K562 (cell line): Measurements from ENCODE around the gene FAM20C. TPM values are rescaled to one million over a fixed set of nuclear protein-coding genes. Genes with fewer than 3 reads are reported as not detected.

Experiments used
- ATAC-seq: fragments of 200-7000 bp; cut with Tn5 transposase; 3 replicates; pipeline ENCODE4 v1.9.1; 2020; ENCODE audit warnings: moderate library complexity
- BruUV-seq: library from RNA; stranded (reverse); fragments of 400-500 nt; replicated peaks from 2 replicates; lab custom pipeline; 2021; lab: Mats Ljungman, UMichigan
- CTCF ChIA-PET: fragments of 300-600 bp; formaldehyde crosslinking; extraction: SDS; loops from one replicate; lab custom pipeline; 2021; ENCODE audit warnings: low intra/inter-chr PET ratio; lab: Yijun Ruan, JAX
- POLR2A ChIA-PET: fragments of 300-600, 350-650 bp; sonication (Branson Sonifier 250); formaldehyde crosslinking; extraction: SDS; loops from one replicate; lab custom pipeline; 2021; ENCODE audit warnings: antibody characterized with exemption, inconsistent platforms; lab: Yijun Ruan, JAX
- DNase-seq, 4 experiments: peaks; one replicate each; pipeline versions ENCODE4 v3.0.0 to v3.0.0-alpha.2; 2011 to 2018; ENCODE audit warnings: low spot score in 3 of 4, mixed read lengths in 3 of 4; ENCODE audit errors: extremely low read depth in 1 of 4
- FAIRE-seq: peaks from 2 replicates; lab custom pipeline; 2011; peaks lifted over from hg19 to GRCh38; lab: Jason Lieb, UNC
- H2AFZ ChIP-seq: 2 replicates; pipeline ENCODE4 v1.6.0; 2011; ENCODE audit warnings: low read depth, low read length, control low read depth, inconsistent platforms
- H3K27ac ChIP-seq: fragments of 200-600 bp; 3 replicates; pipeline ENCODE4 v1.8.0; 2011; ENCODE audit warnings: low read depth, mild to moderate bottlenecking, control low read depth, inconsistent platforms, low read length, moderate library complexity, mixed read lengths; ENCODE audit errors: extremely low read depth
- H3K27me3 ChIP-seq, 2 experiments: fragments of 300-600 bp in 1 of 2; 2 replicates in 1 of 2; 3 replicates in 1 of 2; pipeline versions ENCODE4 v1.6.0 to v1.8.0; 2011; ENCODE audit warnings: inconsistent platforms in 2 of 2, low read length in 2 of 2, mild to moderate bottlenecking in 1 of 2, mixed read lengths in 1 of 2, moderate library complexity in 1 of 2; ENCODE audit not compliant: control insufficient read depth in 2 of 2, insufficient read depth in 2 of 2
- H3K36me3 ChIP-seq: fragments of 300-600 bp; 3 replicates; pipeline ENCODE4 v1.8.0; 2011; ENCODE audit warnings: mild to moderate bottlenecking, low read length, inconsistent platforms; ENCODE audit not compliant: control insufficient read depth, insufficient read depth
- H3K4me1 ChIP-seq, 2 experiments: fragments of 200-600 bp in 1 of 2; replicated peaks in 1 of 2; 2 replicates in 1 of 2; 3 replicates in 1 of 2; pipeline versions ENCODE4 v1.5.1 to v1.8.0; 2011; ENCODE audit warnings: inconsistent platforms in 2 of 2, low read length in 2 of 2, mild to moderate bottlenecking in 1 of 2, mixed read lengths in 1 of 2, moderate library complexity in 1 of 2; ENCODE audit not compliant: control insufficient read depth in 2 of 2, insufficient read depth in 2 of 2
- H3K4me2 ChIP-seq: 2 replicates; pipeline ENCODE4 v1.6.1; 2011; ENCODE audit warnings: low read length, control low read depth, inconsistent platforms, mixed read lengths; ENCODE audit not compliant: insufficient read depth
- H3K4me3 ChIP-seq: fragments of 200-600 bp; sonication (generic), shearing (Covaris generic); 2 replicates; pipeline ENCODE4 v1.5.1; 2016; ENCODE audit warnings: control low read depth, inconsistent platforms
- H3K79me2 ChIP-seq: fragments of 200-600 bp; 3 replicates; pipeline ENCODE4 v1.8.0; 2011; ENCODE audit warnings: low read length, inconsistent platforms; ENCODE audit not compliant: control insufficient read depth, insufficient read depth
- H3K9ac ChIP-seq, 2 experiments: 2 replicates each; pipeline versions ENCODE4 v1.6.0 to v1.6.1; 2011; ENCODE audit warnings: low read depth in 2 of 2, low read length in 2 of 2, control low read depth in 1 of 2, inconsistent platforms in 1 of 2, mild to moderate bottlenecking in 1 of 2, mixed read lengths in 1 of 2; ENCODE audit not compliant: insufficient read depth in 1 of 2
- H3K9me1 ChIP-seq: one replicate; pipeline ENCODE4 v1.6.0; 2011; ENCODE audit warnings: inconsistent platforms, mild to moderate bottlenecking, low read length, moderate library complexity; ENCODE audit not compliant: control insufficient read depth, insufficient read depth
- H3K9me3 ChIP-seq: replicated peaks from 2 replicates; pipeline ENCODE4 v1.5.1; 2011; ENCODE audit warnings: low read depth, low read length, inconsistent platforms; ENCODE audit not compliant: control insufficient read depth, insufficient read depth
- H4K20me1 ChIP-seq: replicated peaks from 2 replicates; pipeline ENCODE4 v1.6.1; 2011; ENCODE audit warnings: low read length, inconsistent platforms, mixed read lengths; ENCODE audit not compliant: control insufficient read depth, insufficient read depth
- GTF2E2 ChIP-seq: fragments of 200-800 bp; sonication (Bioruptor generic); IDR thresholded peaks from 2 replicates; pipeline ENCODE4 v1.6.1; 2016; ENCODE audit warnings: missing genetic modification characterization, missing compliant biosample characterization
- MBD2 ChIP-seq: sonication (generic); IDR thresholded peaks from 2 replicates; pipeline ENCODE4 v1.6.1; 2016; ENCODE audit warnings: low read depth, borderline replicate concordance
- POU5F1 ChIP-seq: fragments of 150-350 bp; IDR thresholded peaks from 2 replicates; pipeline ENCODE4 v1.6.1; 2014; ENCODE audit warnings: borderline replicate concordance, low read length, low read depth, mild to moderate bottlenecking; ENCODE audit not compliant: partially characterized antibody
- PRPF4 ChIP-seq: fragments of 200-400 bp; formaldehyde crosslinking; IDR thresholded peaks from one replicate; pipeline ENCODE4 v1.6.1; 2017; ENCODE audit warnings: low read length, low read depth, mild to moderate bottlenecking; ENCODE audit not compliant: insufficient read depth, poor library complexity, severe bottlenecking
- TCF3 ChIP-seq: sonication (generic); formaldehyde crosslinking; IDR thresholded peaks from 2 replicates; pipeline ENCODE4 v1.4.0; 2020; ENCODE audit warnings: mild to moderate bottlenecking, missing genetic modification reagents
- WGBS: fragments of 100-300 bp; shearing (Covaris generic); methylation state at CpG from one replicate; pipeline ENCODE4 v1.1.6; 2016; ENCODE audit warnings: low coverage, mixed read lengths; ENCODE audit not compliant: insufficient coverage; ENCODE audit errors: missing lambda C conversion rate; 5-methylcytosine and 5-hydroxymethylcytosine counted together
- in situ Hi-C: fragments of 300-500 bp; cut with MboI; formaldehyde crosslinking; loops from 4 replicates; pipeline ENCODE4 v1.15.0; 2018; ENCODE audit warnings: inconsistent platforms, mixed read lengths
- intact Hi-C: fragments of 100-400 bp; cut with micrococcal nuclease; formaldehyde crosslinking; loops from 2 replicates; pipeline ENCODE4 v1.14.2; 2022
- polyA plus RNA-seq, 8 experiments: library from polyadenylated mRNA; depleted of rRNA in 4 of 8; stranded (reverse) in 5 of 8; unstranded in 3 of 8; fragments of >200 nt; fragmentation: Nextera tagmentation in 2 of 8; fragmentation: Illumina TruSeq in 1 of 8; extraction: Ambion mirVana in 2 of 8; extraction: Trizol in 1 of 8; gene quantifications; 2 replicates each; pipeline versions ENCODE4 v1.2.1 to v1.2.3, GENCODE V29; 2011 to 2014; ENCODE audit warnings: inconsistent platforms in 1 of 8, missing spikeins in 1 of 8
- total RNA-seq, 7 experiments: library from RNA; depleted of rRNA in 6 of 7; stranded (reverse); fragments of >200 nt in 6 of 7; fragmentation: Illumina TruSeq in 2 of 7; extraction: Trizol in 2 of 7; gene quantifications; 2 replicates each; pipeline versions ENCODE4 v1.2.1 to v1.2.3, GENCODE V29; 2011 to 2021; ENCODE audit warnings: low replicate concordance in 1 of 7
- TF ChIP-seq, protein P1 (sequence below): fragments of 250-450 bp; sonication (Bioruptor Pico); IDR thresholded peaks from 2 replicates; pipeline ENCODE4 v1.5.0; 2021
- TF ChIP-seq, protein P2 (sequence below): sonication (generic); formaldehyde crosslinking; IDR thresholded peaks from 2 replicates; pipeline ENCODE4 v1.8.0; 2023; ENCODE audit warnings: mild to moderate bottlenecking, missing genetic modification reagents
- TF ChIP-seq, protein P3 (sequence below): fragments of 250-450 bp; sonication (Bioruptor Pico); IDR thresholded peaks from 2 replicates; pipeline ENCODE4 v1.9.0; 2021; ENCODE audit warnings: mild to moderate bottlenecking, inconsistent platforms

Gene FAM20C
- total and polyA plus RNA-seq, 9 of the 15 experiments (the other 6 are each of a cell fraction or from before 2014, with no cell fraction given) = 0.09 TPM; not detected in 8

DNA sequence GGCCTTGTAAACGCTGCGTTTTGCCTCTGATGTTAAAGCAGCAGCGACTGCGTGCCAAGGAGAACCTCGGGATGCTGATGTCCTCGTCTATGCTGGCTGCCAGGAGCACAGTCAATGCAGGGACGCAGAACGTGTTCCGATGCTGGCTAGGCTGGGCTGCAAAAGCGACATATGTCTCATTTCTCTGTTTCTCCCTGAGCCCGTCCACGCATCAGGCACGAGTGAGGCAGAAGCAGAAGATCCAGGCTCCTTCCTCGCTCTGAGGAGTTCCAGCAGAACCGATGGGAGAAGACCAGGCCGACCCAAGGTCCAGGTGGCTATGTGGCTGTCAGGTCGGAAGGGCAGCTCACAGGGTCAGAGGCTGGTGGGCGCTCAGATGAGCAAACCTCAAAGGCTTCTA lies 93.9 kb downstream of the FAM20C start:
- Histone ChIP-seq H2AFZ (no peak overlapping the region), H3K9ac (no peak overlapping the region), H3K4me3 (no peak overlapping the region), H3K36me3 (no peaks in the 10 kb centered on the region), H3K4me2 (no peak overlapping the region), H4K20me1 (no peaks in the 10 kb centered on the region), H3K27me3 (peaks cover 48 to 74% of the 10 kb centered on the region in 2 experiments), H3K27ac (no peak overlapping the region), H3K9me3 (no peaks in the 10 kb centered on the region; the same call in 1 of the 2 replicates), H3K79me2 (no peaks in the 10 kb centered on the region), H3K4me1 (peaks cover 0 to 13% of the 10 kb centered on the region in 2 experiments; a peak in 2 of 5 replicates), H3K9me1 (no peaks in the 10 kb centered on the region)
- ATAC-seq (no peak), FAIRE-seq (no peak), DNase-seq (no peak)
- 2% methylated on average over 18 of the region's 18 CpGs for whole genome bisulfite sequencing
- BruUV-seq = no TSS peak
- ChIA-PET CTCF (no interaction called here), POLR2A (interaction anchor here (1.0 kb wide), 1 partner anchor 9 kb away, joined by 4 read pairs; no protein-coding TSS in a partner anchor)
- in situ Hi-C loops = no loop called here
- intact Hi-C loops = no loop called here
- TF ChIP-seq POU5F1 = no peak

DNA sequence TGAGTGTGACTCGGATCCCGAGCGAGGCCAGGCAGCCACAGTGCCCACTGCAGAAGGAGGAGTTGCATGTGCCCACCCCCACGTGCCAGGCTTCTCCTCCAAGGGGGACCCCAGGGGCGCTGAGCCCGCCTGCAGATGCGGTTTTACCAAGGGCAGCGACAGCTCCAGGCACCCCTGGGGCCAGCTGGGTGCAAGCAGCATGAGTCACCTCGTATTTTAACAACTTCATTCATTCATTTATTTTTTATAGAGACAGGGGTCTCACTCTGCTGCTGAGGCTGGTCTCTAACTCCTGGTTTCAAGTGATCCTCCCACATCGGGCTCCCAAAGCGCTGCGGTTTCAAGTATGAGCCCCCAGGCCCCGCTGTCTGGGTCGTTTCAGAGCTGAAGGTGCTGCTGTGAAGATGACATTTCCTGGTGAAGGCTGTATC lies 96.3 kb downstream of the FAM20C start:
- FAIRE-seq (no peak), ATAC-seq (no peak), DNase-seq (no peak)
- no peak overlapping the region for H3K4me2 ChIP-seq
- H4K20me1 ChIP-seq = no peaks in the 10 kb centered on the region
- no peak overlapping the region for H3K9ac ChIP-seq
- POLR2A ChIA-PET = no interaction called here
- intact Hi-C loops (no loop called here), in situ Hi-C loops (no loop called here)
- peaks cover 56 to 87% of the 10 kb centered on the region in 2 experiments for H3K27me3 ChIP-seq
- peaks cover 0 to 8% of the 10 kb centered on the region in 2 experiments; a peak in 2 of 5 replicates for H3K4me1 ChIP-seq
- H3K79me2 ChIP-seq = no peaks in the 10 kb centered on the region
- CTCF ChIA-PET = no interaction called here
- no peaks in the 10 kb centered on the region for H3K36me3 ChIP-seq
- BruUV-seq = no TSS peak
- H3K4me3 ChIP-seq = no peak overlapping the region
- no peaks in the 10 kb centered on the region for H3K9me3 ChIP-seq
- no peak overlapping the region for H3K27ac ChIP-seq
- WGBS = 3% methylated on average over 14 of the region's 14 CpGs
- no peak overlapping the region for H2AFZ ChIP-seq
- H3K9me1 ChIP-seq = no peaks in the 10 kb centered on the region
- TF ChIP-seq, protein P1, sequence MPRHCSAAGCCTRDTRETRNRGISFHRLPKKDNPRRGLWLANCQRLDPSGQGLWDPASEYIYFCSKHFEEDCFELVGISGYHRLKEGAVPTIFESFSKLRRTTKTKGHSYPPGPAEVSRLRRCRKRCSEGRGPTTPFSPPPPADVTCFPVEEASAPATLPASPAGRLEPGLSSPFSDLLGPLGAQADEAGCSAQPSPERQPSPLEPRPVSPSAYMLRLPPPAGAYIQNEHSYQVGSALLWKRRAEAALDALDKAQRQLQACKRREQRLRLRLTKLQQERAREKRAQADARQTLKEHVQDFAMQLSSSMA (CRISPR knock-in tag) = no peak
- TF ChIP-seq, protein P2, sequence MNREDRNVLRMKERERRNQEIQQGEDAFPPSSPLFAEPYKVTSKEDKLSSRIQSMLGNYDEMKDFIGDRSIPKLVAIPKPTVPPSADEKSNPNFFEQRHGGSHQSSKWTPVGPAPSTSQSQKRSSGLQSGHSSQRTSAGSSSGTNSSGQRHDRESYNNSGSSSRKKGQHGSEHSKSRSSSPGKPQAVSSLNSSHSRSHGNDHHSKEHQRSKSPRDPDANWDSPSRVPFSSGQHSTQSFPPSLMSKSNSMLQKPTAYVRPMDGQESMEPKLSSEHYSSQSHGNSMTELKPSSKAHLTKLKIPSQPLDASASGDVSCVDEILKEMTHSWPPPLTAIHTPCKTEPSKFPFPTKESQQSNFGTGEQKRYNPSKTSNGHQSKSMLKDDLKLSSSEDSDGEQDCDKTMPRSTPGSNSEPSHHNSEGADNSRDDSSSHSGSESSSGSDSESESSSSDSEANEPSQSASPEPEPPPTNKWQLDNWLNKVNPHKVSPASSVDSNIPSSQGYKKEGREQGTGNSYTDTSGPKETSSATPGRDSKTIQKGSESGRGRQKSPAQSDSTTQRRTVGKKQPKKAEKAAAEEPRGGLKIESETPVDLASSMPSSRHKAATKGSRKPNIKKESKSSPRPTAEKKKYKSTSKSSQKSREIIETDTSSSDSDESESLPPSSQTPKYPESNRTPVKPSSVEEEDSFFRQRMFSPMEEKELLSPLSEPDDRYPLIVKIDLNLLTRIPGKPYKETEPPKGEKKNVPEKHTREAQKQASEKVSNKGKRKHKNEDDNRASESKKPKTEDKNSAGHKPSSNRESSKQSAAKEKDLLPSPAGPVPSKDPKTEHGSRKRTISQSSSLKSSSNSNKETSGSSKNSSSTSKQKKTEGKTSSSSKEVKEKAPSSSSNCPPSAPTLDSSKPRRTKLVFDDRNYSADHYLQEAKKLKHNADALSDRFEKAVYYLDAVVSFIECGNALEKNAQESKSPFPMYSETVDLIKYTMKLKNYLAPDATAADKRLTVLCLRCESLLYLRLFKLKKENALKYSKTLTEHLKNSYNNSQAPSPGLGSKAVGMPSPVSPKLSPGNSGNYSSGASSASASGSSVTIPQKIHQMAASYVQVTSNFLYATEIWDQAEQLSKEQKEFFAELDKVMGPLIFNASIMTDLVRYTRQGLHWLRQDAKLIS = no peak
- no peak for TF ChIP-seq GTF2E2 (tag)
- TF ChIP-seq, protein P3, sequence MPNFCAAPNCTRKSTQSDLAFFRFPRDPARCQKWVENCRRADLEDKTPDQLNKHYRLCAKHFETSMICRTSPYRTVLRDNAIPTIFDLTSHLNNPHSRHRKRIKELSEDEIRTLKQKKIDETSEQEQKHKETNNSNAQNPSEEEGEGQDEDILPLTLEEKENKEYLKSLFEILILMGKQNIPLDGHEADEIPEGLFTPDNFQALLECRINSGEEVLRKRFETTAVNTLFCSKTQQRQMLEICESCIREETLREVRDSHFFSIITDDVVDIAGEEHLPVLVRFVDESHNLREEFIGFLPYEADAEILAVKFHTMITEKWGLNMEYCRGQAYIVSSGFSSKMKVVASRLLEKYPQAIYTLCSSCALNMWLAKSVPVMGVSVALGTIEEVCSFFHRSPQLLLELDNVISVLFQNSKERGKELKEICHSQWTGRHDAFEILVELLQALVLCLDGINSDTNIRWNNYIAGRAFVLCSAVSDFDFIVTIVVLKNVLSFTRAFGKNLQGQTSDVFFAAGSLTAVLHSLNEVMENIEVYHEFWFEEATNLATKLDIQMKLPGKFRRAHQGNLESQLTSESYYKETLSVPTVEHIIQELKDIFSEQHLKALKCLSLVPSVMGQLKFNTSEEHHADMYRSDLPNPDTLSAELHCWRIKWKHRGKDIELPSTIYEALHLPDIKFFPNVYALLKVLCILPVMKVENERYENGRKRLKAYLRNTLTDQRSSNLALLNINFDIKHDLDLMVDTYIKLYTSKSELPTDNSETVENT (CRISPR knock-in tag) = no peak
- no peak for TF ChIP-seq PRPF4
- TF ChIP-seq TCF3 (CRISPR knock-in tag) = no peak
- TF ChIP-seq MBD2 = no peak
